Keratinocyte (primary cell): ENCODE measurements around the gene NRM. TPM values are rescaled to one million over a fixed set of nuclear protein-coding genes. Genes with fewer than 3 reads are reported as not detected.

Source experiments
- DNase-seq: peaks from one replicate; pipeline ENCODE4 v3.0.0-alpha.2; 2011; ENCODE audit warnings: low read depth, missing footprints, low spot score
- FAIRE-seq: peaks from 2 replicates; lab custom pipeline; 2011; peaks lifted over from hg19 to GRCh38; lab: Jason Lieb, UNC
- H2AFZ ChIP-seq: 2 replicates; pipeline ENCODE4 v1.6.0; 2012; ENCODE audit warnings: low read length, control low read depth, inconsistent platforms; ENCODE audit not compliant: control insufficient read depth
- H3K27ac ChIP-seq: 2 replicates; pipeline ENCODE4 v1.5.1; 2011; ENCODE audit warnings: low read length; ENCODE audit not compliant: control insufficient read depth, insufficient read depth
- H3K27me3 ChIP-seq: 3 replicates; pipeline ENCODE4 v1.6.0; 2011; ENCODE audit warnings: low read length; ENCODE audit not compliant: control insufficient read depth, insufficient read depth; ENCODE audit errors: extremely low read depth
- H3K36me3 ChIP-seq, 2 experiments: 2 replicates in 1 of 2; 3 replicates in 1 of 2; pipeline ENCODE4 v1.5.1; 2011; ENCODE audit warnings: low read length in 2 of 2, mild to moderate bottlenecking in 1 of 2; ENCODE audit not compliant: control insufficient read depth in 2 of 2, insufficient read depth in 2 of 2; ENCODE audit errors: extremely low read depth in 1 of 2
- H3K4me1 ChIP-seq: 3 replicates; pipeline ENCODE4 v1.5.1; 2011; ENCODE audit warnings: low read length; ENCODE audit not compliant: control insufficient read depth, insufficient read depth; ENCODE audit errors: extremely low read depth
- H3K4me2 ChIP-seq: 3 replicates; pipeline ENCODE4 v1.6.0; 2011; ENCODE audit warnings: low read depth, low read length; ENCODE audit not compliant: control insufficient read depth, insufficient read depth; ENCODE audit errors: extremely low read depth
- H3K4me3 ChIP-seq, 3 experiments: fragments of 200-600 bp in 1 of 3; sonication (generic) in 1 of 3; 2 replicates in 2 of 3; 3 replicates in 1 of 3; pipeline ENCODE4 v1.5.1; 2011 to 2016; ENCODE audit warnings: low read length in 3 of 3, mild to moderate bottlenecking in 3 of 3, control low read depth in 2 of 3, inconsistent platforms in 1 of 3, low read depth in 1 of 3, mixed read lengths in 1 of 3, mixed run types in 1 of 3, moderate library complexity in 1 of 3; ENCODE audit not compliant: control insufficient read depth in 2 of 3, insufficient read depth in 2 of 3; ENCODE audit errors: extremely low read depth in 1 of 3
- H3K79me2 ChIP-seq: 2 replicates; pipeline ENCODE4 v1.6.0; 2012; ENCODE audit warnings: low read length; ENCODE audit not compliant: control insufficient read depth, insufficient read depth
- H3K9ac ChIP-seq: 3 replicates; pipeline ENCODE4 v1.6.0; 2011; ENCODE audit warnings: low read length; ENCODE audit not compliant: control insufficient read depth, insufficient read depth; ENCODE audit errors: extremely low read depth
- H3K9me1 ChIP-seq: 3 replicates; pipeline ENCODE4 v1.6.0; 2011; ENCODE audit warnings: low read length; ENCODE audit not compliant: control insufficient read depth, insufficient read depth; ENCODE audit errors: extremely low read depth
- H3K9me3 ChIP-seq: 2 replicates; pipeline ENCODE4 v1.5.1; 2012; ENCODE audit warnings: low read depth, low read length; ENCODE audit not compliant: control insufficient read depth
- H4K20me1 ChIP-seq: 3 replicates; pipeline ENCODE4 v1.6.0; 2011; ENCODE audit warnings: low read length; ENCODE audit not compliant: control insufficient read depth, insufficient read depth; ENCODE audit errors: extremely low read depth
- CTCF ChIP-seq, 3 experiments: IDR thresholded peaks in 1 of 3; conservative IDR thresholded peaks in 1 of 3; optimal IDR thresholded peaks in 1 of 3; 2 replicates in 2 of 3; 3 replicates in 1 of 3; pipeline versions ENCODE3 to v1.5.1; 2011; ENCODE audit warnings: low read length in 3 of 3, mild to moderate bottlenecking in 3 of 3, moderate library complexity in 2 of 3, control low read depth in 1 of 3, inconsistent platforms in 1 of 3; ENCODE audit not compliant: insufficient read depth in 2 of 3; ENCODE audit errors: extremely low read depth in 1 of 3
- EZH2 ChIP-seq: IDR thresholded peaks from one replicate; pipeline ENCODE4 v1.6.1; 2012; ENCODE audit warnings: inconsistent platforms, mild to moderate bottlenecking, low read length, moderate library complexity
- dilution Hi-C: fragments of 300-500 bp; cut with MboI; formaldehyde crosslinking; loops from one replicate; pipeline ENCODE4 v1.7.0; 2020; ENCODE audit warnings: low sequenced_read_pairs; ENCODE audit not compliant: extremely low pct_ligation_motif_present
- polyA plus RNA-seq, 5 experiments: library from polyadenylated mRNA; depleted of rRNA in 3 of 5; stranded (reverse) in 3 of 5; stranded (forward) in 1 of 5; unstranded in 1 of 5; fragments of >200 nt; gene quantifications; 1 replicate in 1 of 5; 2 replicates in 3 of 5; 3 replicates in 1 of 5; pipeline versions ENCODE4 v1.2.1 to v1.2.3, GENCODE V29; 2011 to 2012; ENCODE audit warnings: missing spikeins in 2 of 5, low read depth in 1 of 5, low replicate concordance in 1 of 5

The NRM gene
- polyA plus RNA-seq, 1 donor (not counting 4 experiments of a cell fraction or from before 2014, with no cell fraction given), result 7.0 TPM

- Histone ChIP-seq H4K20me1 (peaks cover 31% of the 10 kb centered on the region), H2AFZ (no peak overlapping the region), H3K4me2 (peak overlapping the region; percentile 88), H3K79me2 (peaks cover 49% of the 10 kb centered on the region), H3K27ac (peak overlapping the region; percentile 92), H3K27me3 (no peaks in the 10 kb centered on the region), H3K9ac (peak overlapping the region; percentile 93), H3K4me1 (peaks cover 27% of the 10 kb centered on the region), H3K36me3 (peaks cover 13 to 21% of the 10 kb centered on the region in 2 experiments), H3K9me3 (no peaks in the 10 kb centered on the region), H3K4me3 (peak overlapping the region; percentile 84 to 100 (median 93)), H3K9me1 (no peaks in the 10 kb centered on the region)
- FAIRE-seq (no peak), DNase-seq (no peak)
- dilution Hi-C loops, result no loop called here
- TF ChIP-seq CTCF (optimal IDR thresholded peaks at IDR 0.05 in 1 of 3, IDR thresholded peaks at IDR 0.05 in 1 of 3, conservative IDR thresholded peaks at IDR 0.05 in 1 of 3; ENCODE audit: extremely low read depth in 1 of 3, insufficient read depth in 2 of 3, low read length in 3 of 3) (peak in 1 of 3 experiments; percentile 37), EZH2 (no peak)
Observed at GRCh38 chr6:30721198-30722024, 30.6 kb upstream of the NRM start.

- no peak for FAIRE-seq
- peak overlapping the region; percentile 42 for H3K4me2 ChIP-seq
- no peaks in the 10 kb centered on the region for H3K9me3 ChIP-seq
- peaks cover 29% of the 10 kb centered on the region for H4K20me1 ChIP-seq
- no peaks in the 10 kb centered on the region for H3K27me3 ChIP-seq
- peak overlapping the region; percentile 84 to 100 (median 93) for H3K4me3 ChIP-seq
- no peak for DNase-seq
- TF ChIP-seq EZH2, result no peak
- H3K36me3 ChIP-seq, result peaks cover 13 to 20% of the 10 kb centered on the region in 2 experiments
- H3K4me1 ChIP-seq, result peaks cover 30% of the 10 kb centered on the region
- H3K9ac ChIP-seq, result peak overlapping the region; percentile 93
- no peak overlapping the region for H2AFZ ChIP-seq
- H3K9me1 ChIP-seq, result no peaks in the 10 kb centered on the region
- H3K27ac ChIP-seq, result peak overlapping the region; percentile 92
- peaks cover 52% of the 10 kb centered on the region for H3K79me2 ChIP-seq
- dilution Hi-C loops, result no loop called here
Observed at GRCh38 chr6:30720738-30721197, 30.0 kb upstream of the NRM start.
